H9 (cell line): ENCODE data around the gene FBXL19. TPM values are rescaled to one million over a fixed set of nuclear protein-coding genes. Genes with fewer than 3 reads are reported as not detected.

ENCODE experiments used
- DNase-seq: peaks from one replicate; pipeline ENCODE4 v3.0.0-alpha.2; 2017
- H2AFZ ChIP-seq: one replicate; pipeline ENCODE4 v1.6.1; 2013; ENCODE audit warnings: mild to moderate bottlenecking, low read length, control low read depth, moderate library complexity
- H2AK5ac ChIP-seq: 2 replicates; pipeline ENCODE4 v1.6.1; 2013; ENCODE audit warnings: low read length, control low read depth, mixed read lengths; ENCODE audit not compliant: insufficient read length
- H2BK120ac ChIP-seq: one replicate; pipeline ENCODE4 v1.6.1; 2013; ENCODE audit warnings: low read depth, mild to moderate bottlenecking, low read length, control low read depth, inconsistent platforms; ENCODE audit not compliant: poor library complexity, severe bottlenecking
- H2BK12ac ChIP-seq: 2 replicates; pipeline ENCODE4 v1.6.1; 2013; ENCODE audit warnings: low read length, control low read depth, mixed read lengths, low read depth; ENCODE audit not compliant: insufficient read length
- H2BK15ac ChIP-seq: 2 replicates; pipeline ENCODE4 v1.6.1; 2013; ENCODE audit warnings: low read depth, low read length, control low read depth
- H2BK20ac ChIP-seq: one replicate; pipeline ENCODE4 v1.6.1; 2013; ENCODE audit warnings: low read depth, mild to moderate bottlenecking, low read length, control low read depth, inconsistent platforms; ENCODE audit not compliant: poor library complexity, severe bottlenecking
- H2BK5ac ChIP-seq: 2 replicates; pipeline ENCODE4 v1.6.1; 2013; ENCODE audit warnings: low read length, control low read depth, mixed read lengths; ENCODE audit not compliant: insufficient read length
- H3K14ac ChIP-seq: 2 replicates; pipeline ENCODE4 v1.6.1; 2013; ENCODE audit warnings: low read length, control low read depth; ENCODE audit not compliant: insufficient read depth
- H3K18ac ChIP-seq: 2 replicates; pipeline ENCODE4 v1.6.1; 2013; ENCODE audit warnings: low read depth, mild to moderate bottlenecking, mixed read lengths, low read length, control low read depth; ENCODE audit not compliant: insufficient read length
- H3K23ac ChIP-seq: 2 replicates; pipeline ENCODE4 v1.6.1; 2013; ENCODE audit warnings: low read length, control low read depth, mixed read lengths, low read depth; ENCODE audit not compliant: insufficient read length
- H3K23me2 ChIP-seq: 2 replicates; pipeline ENCODE4 v1.6.1; 2013; ENCODE audit warnings: low read depth, mild to moderate bottlenecking, mixed read lengths, low read length, control low read depth; ENCODE audit not compliant: insufficient read length, poor library complexity, severe bottlenecking
- H3K27ac ChIP-seq: 2 replicates; pipeline ENCODE4 v1.5.1; 2013; ENCODE audit warnings: low read length, control low read depth, mixed read lengths, low read depth; ENCODE audit not compliant: insufficient read length
- H3K27me3 ChIP-seq: 2 replicates; pipeline ENCODE4 v1.6.1; 2013; ENCODE audit warnings: low read length, control low read depth, inconsistent platforms; ENCODE audit not compliant: insufficient read depth
- H3K4ac ChIP-seq: 2 replicates; pipeline ENCODE4 v1.6.1; 2013; ENCODE audit warnings: low read depth, mild to moderate bottlenecking, control low read depth, inconsistent platforms, low read length, moderate library complexity
- H3K4me1 ChIP-seq: 2 replicates; pipeline ENCODE4 v1.6.1; 2013; ENCODE audit warnings: low read length, control low read depth, inconsistent platforms; ENCODE audit not compliant: insufficient read depth
- H3K4me2 ChIP-seq: 2 replicates; pipeline ENCODE4 v1.6.1; 2013; ENCODE audit warnings: low read length, control low read depth, mixed read lengths; ENCODE audit not compliant: insufficient read length, insufficient read depth
- H3K56ac ChIP-seq: 2 replicates; pipeline ENCODE4 v1.6.1; 2013; ENCODE audit warnings: low read depth, mild to moderate bottlenecking, mixed read lengths, low read length, control low read depth; ENCODE audit not compliant: insufficient read length
- H3K79me1 ChIP-seq: 2 replicates; pipeline ENCODE4 v1.6.1; 2013; ENCODE audit warnings: low read depth, mild to moderate bottlenecking, moderate library complexity, low read length, control low read depth, inconsistent platforms; ENCODE audit not compliant: insufficient read depth, poor library complexity, severe bottlenecking
- H3K79me2 ChIP-seq: 2 replicates; pipeline ENCODE4 v1.6.1; 2013; ENCODE audit warnings: low read length, control low read depth, inconsistent platforms; ENCODE audit not compliant: insufficient read depth
- H3K9ac ChIP-seq: 2 replicates; pipeline ENCODE4 v1.6.1; 2013; ENCODE audit warnings: low read length, control low read depth, mixed read lengths; ENCODE audit not compliant: insufficient read length; ENCODE audit errors: extremely low read depth
- H3K9me3 ChIP-seq: one replicate; pipeline ENCODE4 v1.6.1; 2013; ENCODE audit warnings: low read depth, low read length, inconsistent platforms; ENCODE audit not compliant: control insufficient read depth
- H3T11ph ChIP-seq: one replicate; pipeline ENCODE4 v1.6.1; 2013; ENCODE audit warnings: mild to moderate bottlenecking, low read length, control low read depth, inconsistent platforms
- H4K20me1 ChIP-seq: one replicate; pipeline ENCODE4 v1.6.1; 2013; ENCODE audit not compliant: control insufficient read depth, insufficient read length, insufficient read depth
- H4K5ac ChIP-seq: 2 replicates; pipeline ENCODE4 v1.6.1; 2013; ENCODE audit warnings: low read depth, mild to moderate bottlenecking, mixed read lengths, low read length, control low read depth; ENCODE audit not compliant: insufficient read length
- H4K8ac ChIP-seq: replicated peaks from 2 replicates; pipeline ENCODE4 v1.6.1; 2013; ENCODE audit warnings: low read length, control low read depth, mixed read lengths, low read depth; ENCODE audit not compliant: insufficient read length
- H4K91ac ChIP-seq: 2 replicates; pipeline ENCODE4 v1.6.1; 2013; ENCODE audit warnings: low read depth, mild to moderate bottlenecking, moderate library complexity, mixed read lengths, low read length, control low read depth; ENCODE audit not compliant: insufficient read length
- H3K27ac Mint-ChIP-seq, 3 experiments: 2 replicates in 2 of 3; 3 replicates in 1 of 3; pipeline ENCODE4 v1.8.0; 2020 to 2021; ENCODE audit warnings: mixed read lengths in 3 of 3, mild to moderate bottlenecking in 1 of 3, moderate library complexity in 1 of 3
- H3K27me3 Mint-ChIP-seq: 2 replicates; pipeline ENCODE4 v1.8.0; 2021; ENCODE audit warnings: low read depth, mild to moderate bottlenecking, moderate library complexity, mixed read lengths
- H3K36me3 Mint-ChIP-seq, 3 experiments: 2 replicates in 2 of 3; 3 replicates in 1 of 3; pipeline ENCODE4 v1.8.0; 2020 to 2021; ENCODE audit warnings: low read depth in 3 of 3, mixed read lengths in 3 of 3; ENCODE audit not compliant: insufficient read depth in 1 of 3
- H3K4me1 Mint-ChIP-seq, 2 experiments: 2 replicates each; pipeline ENCODE4 v1.8.0; 2020; ENCODE audit warnings: mixed read lengths in 2 of 2
- H3K4me3 Mint-ChIP-seq, 2 experiments: 2 replicates in 1 of 2; 3 replicates in 1 of 2; pipeline ENCODE4 v1.8.0; 2020 to 2021; ENCODE audit warnings: mild to moderate bottlenecking in 2 of 2, mixed read lengths in 2 of 2, moderate library complexity in 1 of 2
- H3K9me3 Mint-ChIP-seq, 2 experiments: 2 replicates in 1 of 2; 3 replicates in 1 of 2; pipeline ENCODE4 v1.8.0; 2020; ENCODE audit warnings: mild to moderate bottlenecking in 2 of 2, mixed read lengths in 2 of 2, moderate library complexity in 1 of 2
- CTCF ChIP-seq: fragments of 200-600 bp; sonication (generic); conservative IDR thresholded peaks from 3 replicates; pipeline ENCODE4 v1.8.0; 2021; ENCODE audit warnings: antibody characterized with exemption, mild to moderate bottlenecking
- WGBS: extraction: QIAGEN DNeasy Blood & Tissue Kit; methylation state at CpG from one replicate; pipeline ENCODE4 v1.1.7; 2013; ENCODE audit warnings: missing lambda C conversion rate, low lambda C conversion rate, mixed read lengths; ENCODE audit not compliant: insufficient read length; ENCODE audit errors: extremely low coverage; 5-methylcytosine and 5-hydroxymethylcytosine counted together
- total RNA-seq: library from RNA; stranded (reverse); gene quantifications from 2 replicates; pipeline ENCODE4 v1.2.1, GENCODE V29; 2021

Gene FBXL19
- total RNA-seq, 1 experiment from 2014 or later, result 66.8 TPM

- peaks cover 9 to 14% of the 10 kb centered on the region in 2 experiments for H3K4me1 Mint-ChIP-seq
- H3T11ph ChIP-seq, result no peak overlapping the region
- no peak overlapping the region for H3K14ac ChIP-seq
- H2AFZ ChIP-seq, result no peak overlapping the region
- H3K18ac ChIP-seq, result no peak overlapping the region
- TF ChIP-seq CTCF, result no peak
- H3K4me1 ChIP-seq, result no peaks in the 10 kb centered on the region; the same call in 1 of the 2 replicates
- peaks cover 18% of the 10 kb centered on the region for H3K27me3 Mint-ChIP-seq
- H3K4me3 Mint-ChIP-seq, result no peak overlapping the region
- no peak overlapping the region for H3K4ac ChIP-seq
- WGBS, result no CpG with 5 or more reads among the region's 4 CpGs
- DNase-seq, result no peak
- no peak overlapping the region for H2BK15ac ChIP-seq
- no peaks in the 10 kb centered on the region for H3K79me1 ChIP-seq
- no peak overlapping the region for H3K23ac ChIP-seq
- H3K27me3 ChIP-seq, result no peaks in the 10 kb centered on the region
- no peaks in the 10 kb centered on the region for H3K9me3 ChIP-seq
- no peak overlapping the region for H3K9ac ChIP-seq
- H3K9me3 Mint-ChIP-seq, result no peaks in the 10 kb centered on the region; a peak in 1 of 5 replicates
- peaks cover 2% of the 10 kb centered on the region for H4K20me1 ChIP-seq
- H3K36me3 Mint-ChIP-seq, result no peaks in the 10 kb centered on the region
- no peak overlapping the region for H3K27ac ChIP-seq
- H2BK12ac ChIP-seq, result no peak overlapping the region
- no peaks in the 10 kb centered on the region for H3K79me2 ChIP-seq
- no peak overlapping the region for H3K4me2 ChIP-seq
- H2BK20ac ChIP-seq, result no peak overlapping the region
- no peak overlapping the region; a peak in 1 of 7 replicates for H3K27ac Mint-ChIP-seq
- no peak overlapping the region for H4K5ac ChIP-seq
- H2BK120ac ChIP-seq, result no peak overlapping the region
- no peak overlapping the region for H3K56ac ChIP-seq
- no peak overlapping the region for H2BK5ac ChIP-seq
- no peak overlapping the region for H4K8ac ChIP-seq
- H2AK5ac ChIP-seq, result no peak overlapping the region
- no peak overlapping the region for H4K91ac ChIP-seq
- H3K23me2 ChIP-seq, result peaks cover 4% of the 10 kb centered on the region
These were observed 19.8 kb upstream of the FBXL19 start for GRCh38 chr16:30903596-30903995.
